Measurements from ENCODE around the gene TRIM75.
"Not testable (repeated sequence)": the region's sequence is repeated elsewhere in the genome, so short reads cannot be mapped to it uniquely, and the experiment has no call there.

TRIM75 gene

DNA sequence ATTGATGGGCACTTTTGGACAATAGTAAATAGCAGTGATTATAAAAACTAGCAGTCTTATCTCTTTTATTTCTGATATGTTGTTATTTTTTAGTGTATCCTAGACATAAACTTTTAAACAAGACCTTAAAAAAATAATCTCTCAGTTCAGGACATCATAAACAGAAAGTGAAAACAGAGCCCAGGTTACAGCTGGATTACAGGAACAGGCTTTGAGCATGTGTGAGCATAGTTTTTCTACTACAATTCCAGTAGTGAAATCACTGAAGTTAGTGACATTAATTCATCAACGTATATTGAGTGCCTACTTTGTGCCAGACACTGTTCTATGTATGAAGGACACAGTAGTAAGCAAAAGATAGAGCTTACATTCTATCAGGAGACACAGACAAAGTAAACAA lies 16.9 kb downstream of the TRIM75 start:
- Histone ChIP-seq H3K27me3 (ENCODE audit: control insufficient read depth in 1 of 2, insufficient read depth in 2 of 2, low read length in 2 of 2) (no peaks in the 10 kb centered on the region), H3K4me3 (ENCODE audit: low read depth in 1 of 2, low read length in 2 of 2) (no peak overlapping the region), H3K9me3 (ENCODE audit: control insufficient read depth in 1 of 2, low read length in 2 of 2) (no peaks in the 10 kb centered on the region), H3K4me1 (ENCODE audit: control insufficient read depth in 1 of 2, insufficient read depth in 2 of 2, low read length in 2 of 2) (no peaks in the 10 kb centered on the region), H3K36me3 (ENCODE audit: control insufficient read depth in 1 of 2, insufficient read depth in 2 of 2, low read length in 2 of 2) (no peaks in the 10 kb centered on the region), H3K9ac (ENCODE audit: low read depth in 1 of 2, low read length in 2 of 2) (no peak overlapping the region), H3K27ac (ENCODE audit: low read depth, low read length) (no peak overlapping the region)

DNA sequence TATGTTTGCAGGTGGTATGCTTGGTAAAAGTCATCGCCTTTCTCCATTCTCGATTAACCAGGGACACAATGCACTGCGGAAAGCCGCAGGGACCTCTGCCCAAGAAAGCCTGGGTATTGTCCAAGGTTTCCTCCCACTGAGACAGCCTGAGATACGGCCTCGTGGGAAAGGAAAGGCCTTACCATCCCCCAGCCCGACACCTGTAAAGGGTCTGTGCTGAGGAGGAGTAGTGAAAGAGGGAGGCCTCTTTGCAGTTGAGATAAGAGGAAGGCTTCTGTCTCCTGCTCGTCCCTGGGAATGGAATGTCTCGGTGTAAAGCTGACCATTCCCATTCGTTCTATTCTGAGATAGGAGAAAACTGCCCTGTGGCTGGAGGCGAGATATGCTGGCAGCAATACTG lies 19.7 kb downstream of the TRIM75 start:
- not testable (repeated sequence) for H3K36me3 ChIP-seq (ENCODE audit: control insufficient read depth in 1 of 2, insufficient read depth in 2 of 2, low read length in 2 of 2); H3K27me3 ChIP-seq (ENCODE audit: control insufficient read depth in 1 of 2, insufficient read depth in 2 of 2, low read length in 2 of 2); H3K27ac ChIP-seq (ENCODE audit: low read depth, low read length); H3K9me3 ChIP-seq (ENCODE audit: control insufficient read depth in 1 of 2, low read length in 2 of 2); H3K4me3 ChIP-seq (ENCODE audit: low read depth in 1 of 2, low read length in 2 of 2); H3K4me1 ChIP-seq (ENCODE audit: control insufficient read depth in 1 of 2, insufficient read depth in 2 of 2, low read length in 2 of 2); H3K9ac ChIP-seq (ENCODE audit: low read depth in 1 of 2, low read length in 2 of 2)

DNA sequence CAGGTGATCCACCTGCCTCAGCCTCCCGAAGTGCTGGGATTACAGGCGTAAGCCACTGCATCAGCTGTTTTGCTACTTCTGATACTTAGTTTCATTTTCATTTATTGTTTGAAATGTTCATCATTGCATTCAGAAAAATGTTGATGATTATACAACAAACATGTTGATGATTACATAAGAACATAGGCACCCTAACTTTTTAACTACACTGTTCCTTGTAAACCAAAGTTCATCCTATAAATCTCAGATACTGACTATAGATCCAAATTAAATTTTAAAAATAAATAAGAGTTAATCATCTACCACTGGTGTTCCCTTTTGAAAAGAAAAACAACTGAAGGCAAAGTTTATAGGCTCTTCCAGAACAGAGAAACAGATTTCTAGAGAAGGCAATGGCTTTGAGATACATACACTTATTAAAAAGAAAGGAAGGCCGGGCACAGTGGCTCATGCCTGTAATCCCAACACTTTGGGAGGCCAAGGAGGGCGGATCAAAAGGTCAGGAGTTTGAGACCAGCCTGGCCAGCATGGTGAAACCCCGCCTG lies 23.4 kb downstream of the TRIM75 start:
- H3K4me1 ChIP-seq (ENCODE audit: control insufficient read depth in 1 of 2, insufficient read depth in 2 of 2, low read length in 2 of 2), result no peaks in the 10 kb centered on the region
- no peak overlapping the region for H3K27ac ChIP-seq (ENCODE audit: low read depth, low read length)
- no peak overlapping the region for H3K9ac ChIP-seq (ENCODE audit: low read depth in 1 of 2, low read length in 2 of 2)
- H3K36me3 ChIP-seq (ENCODE audit: control insufficient read depth in 1 of 2, insufficient read depth in 2 of 2, low read length in 2 of 2), result peaks cover 4 to 6% of the 10 kb centered on the region in 2 donors
- no peak overlapping the region for H3K4me3 ChIP-seq (ENCODE audit: low read depth in 1 of 2, low read length in 2 of 2)
- no peaks in the 10 kb centered on the region for H3K9me3 ChIP-seq (ENCODE audit: control insufficient read depth in 1 of 2, low read length in 2 of 2)
- H3K27me3 ChIP-seq (ENCODE audit: control insufficient read depth in 1 of 2, insufficient read depth in 2 of 2, low read length in 2 of 2), result no peaks in the 10 kb centered on the region

DNA sequence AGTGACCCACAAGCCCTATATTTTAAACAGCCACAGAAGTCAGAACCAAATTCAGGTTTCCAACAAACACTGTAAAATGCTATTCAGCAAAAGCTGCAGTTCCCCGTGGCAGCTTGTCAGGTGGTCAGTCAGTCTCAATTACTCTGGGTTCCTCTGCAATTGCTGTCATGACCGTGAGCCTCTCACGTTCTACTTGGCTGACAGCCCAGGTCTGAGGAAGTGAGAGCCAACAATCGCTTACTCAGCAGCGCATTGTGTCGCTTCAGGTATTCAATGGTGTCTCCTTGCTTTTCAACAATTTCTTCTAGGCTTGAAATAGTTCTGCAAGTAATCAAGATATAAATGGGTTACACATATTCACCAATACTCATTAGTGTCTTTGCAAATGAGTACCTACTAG lies 25.8 kb downstream of the TRIM75 start:
- H3K4me1 ChIP-seq (ENCODE audit: control insufficient read depth in 1 of 2, insufficient read depth in 2 of 2, low read length in 2 of 2), result no peaks in the 10 kb centered on the region
- no peaks in the 10 kb centered on the region for H3K27me3 ChIP-seq (ENCODE audit: control insufficient read depth in 1 of 2, insufficient read depth in 2 of 2, low read length in 2 of 2)
- peaks cover 4 to 9% of the 10 kb centered on the region in 2 donors for H3K36me3 ChIP-seq (ENCODE audit: control insufficient read depth in 1 of 2, insufficient read depth in 2 of 2, low read length in 2 of 2)
- no peak overlapping the region for H3K4me3 ChIP-seq (ENCODE audit: low read depth in 1 of 2, low read length in 2 of 2)
- no peak overlapping the region for H3K27ac ChIP-seq (ENCODE audit: low read depth, low read length)
- H3K9me3 ChIP-seq (ENCODE audit: control insufficient read depth in 1 of 2, low read length in 2 of 2), result no peaks in the 10 kb centered on the region
- H3K9ac ChIP-seq (ENCODE audit: low read depth in 1 of 2, low read length in 2 of 2), result no peak overlapping the region

DNA sequence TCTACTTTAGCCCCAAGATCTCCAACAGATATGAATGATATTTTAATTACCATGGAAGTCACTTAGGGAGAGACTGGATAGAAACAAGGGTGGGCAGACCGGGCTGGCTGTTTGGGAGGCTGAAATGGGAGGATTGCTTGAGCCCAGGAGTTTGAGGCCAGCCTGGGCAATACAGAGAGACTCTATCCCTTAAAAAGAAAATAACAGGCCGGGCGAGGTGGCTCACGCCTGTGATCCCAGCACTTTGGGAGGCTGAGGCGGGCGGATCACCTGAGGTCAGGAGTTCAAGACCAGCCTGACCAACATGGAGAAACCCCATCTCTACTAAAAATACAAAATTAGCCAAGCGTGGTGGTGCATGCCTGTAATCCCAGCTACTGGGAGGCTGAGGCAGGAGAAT lies 31.1 kb downstream of the TRIM75 start:
- not testable (repeated sequence) for H3K4me1 ChIP-seq (ENCODE audit: control insufficient read depth in 1 of 2, insufficient read depth in 2 of 2, low read length in 2 of 2)

DNA sequence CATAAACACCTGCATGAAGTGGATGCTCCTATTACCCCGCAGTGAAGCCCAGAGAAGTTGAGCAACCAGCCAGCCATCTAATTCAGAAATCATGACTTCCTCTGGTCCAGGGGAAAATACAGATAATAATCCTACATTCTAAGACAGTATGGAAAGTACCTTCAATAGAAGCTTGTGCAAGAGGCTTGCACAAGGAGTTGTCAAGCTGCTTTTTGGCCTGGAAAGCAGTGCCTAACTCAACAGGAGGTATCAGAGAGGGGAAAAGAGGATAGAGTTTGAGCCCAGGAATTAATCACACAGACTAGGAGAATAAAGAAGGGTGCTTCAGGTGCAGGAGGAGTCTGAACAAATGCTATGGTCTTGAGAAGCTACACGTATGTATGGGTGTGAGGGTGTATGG lies 32.3 kb downstream of the TRIM75 start:
- Histone ChIP-seq H3K27ac (ENCODE audit: low read depth, low read length) (no peak overlapping the region), H3K4me3 (ENCODE audit: low read depth in 1 of 2, low read length in 2 of 2) (no peak overlapping the region), H3K27me3 (ENCODE audit: control insufficient read depth in 1 of 2, insufficient read depth in 2 of 2, low read length in 2 of 2) (no peaks in the 10 kb centered on the region), H3K36me3 (ENCODE audit: control insufficient read depth in 1 of 2, insufficient read depth in 2 of 2, low read length in 2 of 2) (peaks cover 5 to 33% of the 10 kb centered on the region in 2 donors), H3K4me1 (ENCODE audit: control insufficient read depth in 1 of 2, insufficient read depth in 2 of 2, low read length in 2 of 2) (no peaks in the 10 kb centered on the region), H3K9me3 (ENCODE audit: control insufficient read depth in 1 of 2, low read length in 2 of 2) (no peaks in the 10 kb centered on the region), H3K9ac (ENCODE audit: low read depth in 1 of 2, low read length in 2 of 2) (no peak overlapping the region)

More for the DNA sequence above, 31.1 kb downstream of the TRIM75 start:
- H3K4me3 ChIP-seq (ENCODE audit: low read depth in 1 of 2, low read length in 2 of 2); H3K9ac ChIP-seq (ENCODE audit: low read depth in 1 of 2, low read length in 2 of 2); H3K27me3 ChIP-seq (ENCODE audit: control insufficient read depth in 1 of 2, insufficient read depth in 2 of 2, low read length in 2 of 2); H3K9me3 ChIP-seq (ENCODE audit: control insufficient read depth in 1 of 2, low read length in 2 of 2); H3K27ac ChIP-seq (ENCODE audit: low read depth, low read length): not testable (repeated sequence)
- H3K36me3 ChIP-seq (ENCODE audit: control insufficient read depth in 1 of 2, insufficient read depth in 2 of 2, low read length in 2 of 2), result peaks cover 5 to 29% of the 10 kb centered on the region in 2 donors

DNA sequence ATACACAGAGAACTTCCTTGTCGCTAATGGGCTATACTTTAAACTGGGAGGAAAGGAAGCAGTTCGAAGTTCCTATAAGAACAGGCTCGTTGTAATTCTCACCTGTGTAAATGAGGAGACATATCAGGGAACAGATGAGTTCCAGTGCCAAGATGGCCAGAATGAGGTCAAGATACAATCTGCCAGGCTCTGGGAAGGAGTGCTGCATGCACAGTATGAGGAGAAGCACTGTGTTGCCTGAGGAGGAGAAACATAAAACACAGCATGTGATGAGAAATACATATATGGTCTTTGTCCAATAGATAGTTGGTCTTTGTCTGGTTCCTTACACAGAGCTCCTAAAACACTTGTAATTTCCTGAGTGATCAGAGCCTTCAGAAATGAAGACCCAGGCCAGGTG lies 34.7 kb downstream of the TRIM75 start:
- peaks cover 5 to 35% of the 10 kb centered on the region in 2 donors for H3K36me3 ChIP-seq (ENCODE audit: control insufficient read depth in 1 of 2, insufficient read depth in 2 of 2, low read length in 2 of 2)
- H3K27ac ChIP-seq (ENCODE audit: low read depth, low read length), result no peak overlapping the region
- no peaks in the 10 kb centered on the region for H3K4me1 ChIP-seq (ENCODE audit: control insufficient read depth in 1 of 2, insufficient read depth in 2 of 2, low read length in 2 of 2)
- no peak overlapping the region for H3K9ac ChIP-seq (ENCODE audit: low read depth in 1 of 2, low read length in 2 of 2)
- no peaks in the 10 kb centered on the region for H3K9me3 ChIP-seq (ENCODE audit: control insufficient read depth in 1 of 2, low read length in 2 of 2)
- H3K27me3 ChIP-seq (ENCODE audit: control insufficient read depth in 1 of 2, insufficient read depth in 2 of 2, low read length in 2 of 2), result no peaks in the 10 kb centered on the region
- no peak overlapping the region for H3K4me3 ChIP-seq (ENCODE audit: low read depth in 1 of 2, low read length in 2 of 2)

DNA sequence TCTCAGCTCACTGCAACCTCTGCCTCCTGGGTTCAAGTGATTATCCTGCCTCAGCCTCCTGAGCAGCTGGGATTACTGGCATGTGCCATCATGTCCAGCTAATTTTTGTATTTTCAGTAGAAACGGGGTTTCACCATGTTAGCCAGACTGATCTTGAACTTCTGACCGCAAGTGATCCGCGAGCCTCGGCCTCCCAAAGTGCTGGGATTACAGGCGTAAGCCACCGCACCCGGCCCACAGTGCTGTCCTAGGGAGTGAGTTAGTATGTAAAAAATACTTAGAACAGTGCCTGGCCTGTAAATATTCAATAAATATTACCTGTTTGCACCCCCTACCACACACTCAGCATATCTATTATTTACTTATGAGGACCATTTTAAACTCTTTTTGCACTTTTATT lies 38.5 kb downstream of the TRIM75 start:
- H3K4me3 ChIP-seq (ENCODE audit: low read depth in 1 of 2, low read length in 2 of 2); H3K4me1 ChIP-seq (ENCODE audit: control insufficient read depth in 1 of 2, insufficient read depth in 2 of 2, low read length in 2 of 2): not testable (repeated sequence)
- H3K36me3 ChIP-seq (ENCODE audit: control insufficient read depth in 1 of 2, insufficient read depth in 2 of 2, low read length in 2 of 2), result peaks cover 2 to 30% of the 10 kb centered on the region in 2 donors

DNA sequence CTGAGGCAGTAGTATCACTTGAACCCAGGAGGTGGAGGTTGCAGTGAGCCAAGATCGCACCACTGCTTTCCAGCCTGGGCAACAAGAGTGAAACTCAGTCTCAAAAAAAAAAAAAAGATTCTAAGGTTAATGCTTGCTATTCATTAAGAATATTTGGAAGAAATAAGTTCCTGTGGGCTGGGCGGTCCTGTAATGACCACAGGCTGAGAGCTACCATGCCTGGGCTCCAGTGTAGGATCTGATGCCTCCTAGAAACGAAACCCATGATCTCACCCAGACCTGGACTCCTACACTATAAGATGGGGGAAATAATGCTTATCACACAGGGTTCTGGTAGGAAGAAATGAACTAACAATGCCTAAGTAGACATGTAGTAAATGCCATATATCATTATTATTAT lies 41.2 kb downstream of the TRIM75 start:
- H3K36me3 ChIP-seq (ENCODE audit: control insufficient read depth in 1 of 2, insufficient read depth in 2 of 2, low read length in 2 of 2), result peaks cover 0 to 18% of the 10 kb centered on the region in 2 donors

More for the DNA sequence above, 38.5 kb downstream of the TRIM75 start:
- H3K9me3 ChIP-seq (ENCODE audit: control insufficient read depth in 1 of 2, low read length in 2 of 2); H3K9ac ChIP-seq (ENCODE audit: low read depth in 1 of 2, low read length in 2 of 2); H3K27ac ChIP-seq (ENCODE audit: low read depth, low read length); H3K27me3 ChIP-seq (ENCODE audit: control insufficient read depth in 1 of 2, insufficient read depth in 2 of 2, low read length in 2 of 2): not testable (repeated sequence)

DNA sequence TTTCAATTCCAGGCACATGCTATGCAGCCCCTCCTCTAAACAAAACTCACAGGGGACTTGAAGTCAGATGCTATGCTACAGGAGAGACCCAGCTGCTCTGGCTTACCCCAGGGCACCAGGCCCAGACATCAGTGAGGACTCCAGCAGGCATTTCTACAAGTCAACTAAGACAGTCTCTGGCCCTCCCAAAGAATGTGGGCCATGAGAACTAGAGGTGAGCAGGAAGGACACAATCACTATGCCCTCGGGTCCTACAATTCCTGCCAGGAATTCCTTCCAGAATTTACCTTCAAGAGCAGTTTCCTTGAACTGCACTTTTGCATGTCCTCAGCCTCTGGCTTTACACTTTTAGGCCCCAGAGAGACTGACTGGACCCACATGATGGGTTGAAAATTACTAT lies 41.6 kb downstream of the TRIM75 start:
- H3K9ac ChIP-seq (ENCODE audit: low read depth in 1 of 2, low read length in 2 of 2), result no peak overlapping the region
- no peak overlapping the region for H3K4me3 ChIP-seq (ENCODE audit: low read depth in 1 of 2, low read length in 2 of 2)
- no peaks in the 10 kb centered on the region for H3K9me3 ChIP-seq (ENCODE audit: control insufficient read depth in 1 of 2, low read length in 2 of 2)
- no peak overlapping the region for H3K27ac ChIP-seq (ENCODE audit: low read depth, low read length)
- no peaks in the 10 kb centered on the region for H3K27me3 ChIP-seq (ENCODE audit: control insufficient read depth in 1 of 2, insufficient read depth in 2 of 2, low read length in 2 of 2)
- H3K36me3 ChIP-seq (ENCODE audit: control insufficient read depth in 1 of 2, insufficient read depth in 2 of 2, low read length in 2 of 2), result peaks cover 0 to 20% of the 10 kb centered on the region in 2 donors
- H3K4me1 ChIP-seq (ENCODE audit: control insufficient read depth in 1 of 2, insufficient read depth in 2 of 2, low read length in 2 of 2), result no peaks in the 10 kb centered on the region

More for the DNA sequence above, 41.2 kb downstream of the TRIM75 start:
- H3K4me3 ChIP-seq (ENCODE audit: low read depth in 1 of 2, low read length in 2 of 2), result no peak overlapping the region
- no peak overlapping the region for H3K27ac ChIP-seq (ENCODE audit: low read depth, low read length)
- H3K4me1 ChIP-seq (ENCODE audit: control insufficient read depth in 1 of 2, insufficient read depth in 2 of 2, low read length in 2 of 2), result no peaks in the 10 kb centered on the region
- H3K27me3 ChIP-seq (ENCODE audit: control insufficient read depth in 1 of 2, insufficient read depth in 2 of 2, low read length in 2 of 2), result no peaks in the 10 kb centered on the region
- H3K9me3 ChIP-seq (ENCODE audit: control insufficient read depth in 1 of 2, low read length in 2 of 2), result no peaks in the 10 kb centered on the region
- no peak overlapping the region for H3K9ac ChIP-seq (ENCODE audit: low read depth in 1 of 2, low read length in 2 of 2)

DNA sequence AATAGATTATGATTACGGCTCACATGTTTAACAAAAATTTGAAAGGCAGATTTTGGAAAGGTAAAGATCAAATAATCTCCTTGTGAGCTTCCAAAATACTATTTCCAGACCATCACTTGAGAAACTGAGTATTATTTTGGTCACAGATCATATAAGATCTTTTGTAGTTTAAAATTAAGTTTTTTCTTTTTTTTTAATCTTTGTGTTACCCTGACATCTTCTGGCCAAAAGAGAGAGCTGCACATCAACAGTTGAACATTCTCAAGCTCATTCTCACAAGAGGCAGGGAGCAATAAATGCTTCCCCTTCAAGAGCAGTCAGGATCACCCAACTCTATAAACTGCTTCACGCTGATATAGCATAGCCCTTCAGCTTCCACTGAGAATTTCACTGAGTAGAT lies 43.1 kb downstream of the TRIM75 start:
- Histone ChIP-seq H3K9ac (ENCODE audit: low read depth in 1 of 2, low read length in 2 of 2) (no peak overlapping the region), H3K4me1 (ENCODE audit: control insufficient read depth in 1 of 2, insufficient read depth in 2 of 2, low read length in 2 of 2) (no peaks in the 10 kb centered on the region), H3K27me3 (ENCODE audit: control insufficient read depth in 1 of 2, insufficient read depth in 2 of 2, low read length in 2 of 2) (no peaks in the 10 kb centered on the region), H3K4me3 (ENCODE audit: low read depth in 1 of 2, low read length in 2 of 2) (no peak overlapping the region), H3K27ac (ENCODE audit: low read depth, low read length) (no peak overlapping the region), H3K9me3 (ENCODE audit: control insufficient read depth in 1 of 2, low read length in 2 of 2) (no peaks in the 10 kb centered on the region), H3K36me3 (ENCODE audit: control insufficient read depth in 1 of 2, insufficient read depth in 2 of 2, low read length in 2 of 2) (peaks cover 3 to 25% of the 10 kb centered on the region in 2 donors)

Measured in duodenal mucosa (tissue), 2 donors.